ENCODE data around the gene NTRK3.

Gene NTRK3

GRCh38 chr15:87944050-87944449 is 312.5 kb downstream of the NTRK3 start:
- DNase-seq (ENCODE audit: extremely low read depth, low read depth), result no peak
- no peak for TF ChIP-seq CTCF (IDR thresholded peaks at IDR 0.05; ENCODE audit: low read depth, low read length, missing control alignments)
- no peak overlapping the region for H3K4me3 ChIP-seq (replicated peaks; ENCODE audit: low read depth, low read length)

- no peak overlapping the region for H3K4me3 ChIP-seq (replicated peaks; ENCODE audit: low read depth, low read length)
- no peak for TF ChIP-seq CTCF (IDR thresholded peaks at IDR 0.05; ENCODE audit: low read depth, low read length, missing control alignments)
- no peak for DNase-seq (ENCODE audit: extremely low read depth, low read depth)
Observed at GRCh38 chr15:87943626-87944025, 312.9 kb downstream of the NTRK3 start.

GRCh38 chr15:87942316-87942715 is 314.2 kb downstream of the NTRK3 start:
- no peak for TF ChIP-seq CTCF (IDR thresholded peaks at IDR 0.05; ENCODE audit: low read depth, low read length, missing control alignments)
- DNase-seq (ENCODE audit: extremely low read depth, low read depth), result no peak
- H3K4me3 ChIP-seq (replicated peaks; ENCODE audit: low read depth, low read length), result no peak overlapping the region

- no peak overlapping the region for H3K4me3 ChIP-seq (replicated peaks; ENCODE audit: low read depth, low read length)
- no peak for TF ChIP-seq CTCF (IDR thresholded peaks at IDR 0.05; ENCODE audit: low read depth, low read length, missing control alignments)
Observed at GRCh38 chr15:87941606-87942005, 314.9 kb downstream of the NTRK3 start.

GRCh38 chr15:87940768-87941167 is 315.8 kb downstream of the NTRK3 start:
- TF ChIP-seq CTCF (IDR thresholded peaks at IDR 0.05; ENCODE audit: low read depth, low read length, missing control alignments), result no peak
- no peak for DNase-seq (ENCODE audit: extremely low read depth, low read depth)
- no peak overlapping the region for H3K4me3 ChIP-seq (replicated peaks; ENCODE audit: low read depth, low read length)

More at GRCh38 chr15:87941606-87942005, 314.9 kb downstream of the NTRK3 start:
- DNase-seq (ENCODE audit: extremely low read depth, low read depth), result no peak

- TF ChIP-seq CTCF (IDR thresholded peaks at IDR 0.05; ENCODE audit: low read depth, low read length, missing control alignments), result no peak
- H3K4me3 ChIP-seq (replicated peaks; ENCODE audit: low read depth, low read length), result no peak overlapping the region
- no peak for DNase-seq (ENCODE audit: extremely low read depth, low read depth)
Observed at GRCh38 chr15:87939848-87940457, 316.6 kb downstream of the NTRK3 start.

GRCh38 chr15:87938031-87938430 is 318.5 kb downstream of the NTRK3 start:
- DNase-seq (ENCODE audit: extremely low read depth, low read depth), result no peak
- TF ChIP-seq CTCF (IDR thresholded peaks at IDR 0.05; ENCODE audit: low read depth, low read length, missing control alignments), result no peak
- no peak overlapping the region for H3K4me3 ChIP-seq (replicated peaks; ENCODE audit: low read depth, low read length)
